ENCODE measurements around the gene ANKRD40.
"Not testable (repeated sequence)": the region's sequence is repeated elsewhere in the genome, so short reads cannot be mapped to it uniquely, and the experiment has no call there.

Gene ANKRD40

GRCh38 chr17:50686494-50687199 lies 21.1 kb downstream of the ANKRD40 start:
- DNase-seq (ENCODE audit: low read depth, low spot score) = no peak

- no peak for DNase-seq (ENCODE audit: low read depth, low spot score)
Observed at GRCh38 chr17:50685691-50686493, 21.8 kb downstream of the ANKRD40 start.

- DNase-seq (ENCODE audit: low read depth, low spot score) = no peak
Observed at GRCh38 chr17:50685334-50685665, 22.4 kb downstream of the ANKRD40 start.

GRCh38 chr17:50684612-50685333 lies 22.9 kb downstream of the ANKRD40 start:
- no peak for DNase-seq (ENCODE audit: low read depth, low spot score)

- DNase-seq (ENCODE audit: low read depth, low spot score) = no peak
Observed at GRCh38 chr17:50684288-50684611, 23.5 kb downstream of the ANKRD40 start.

GRCh38 chr17:50683434-50684287 lies 24.1 kb downstream of the ANKRD40 start:
- DNase-seq (ENCODE audit: low read depth, low spot score) = no peak

GRCh38 chr17:50682938-50683337 lies 24.8 kb downstream of the ANKRD40 start:
- no peak for DNase-seq (ENCODE audit: low read depth, low spot score)

- no peak for DNase-seq (ENCODE audit: low read depth, low spot score)
Observed at GRCh38 chr17:50682441-50682840, 25.3 kb downstream of the ANKRD40 start.

GRCh38 chr17:50681263-50682200 lies 26.2 kb downstream of the ANKRD40 start:
- peak; percentile 61 for DNase-seq (ENCODE audit: low read depth, low spot score)

- DNase-seq (ENCODE audit: low read depth, low spot score) = not testable (repeated sequence)
Observed at GRCh38 chr17:50680543-50681262, 27.0 kb downstream of the ANKRD40 start.

GRCh38 chr17:50680126-50680525 lies 27.6 kb downstream of the ANKRD40 start:
- DNase-seq (ENCODE audit: low read depth, low spot score) = no peak

GRCh38 chr17:50679008-50679544 lies 28.6 kb downstream of the ANKRD40 start:
- no peak for DNase-seq (ENCODE audit: low read depth, low spot score)

- DNase-seq (ENCODE audit: low read depth, low spot score) = no peak
Observed at GRCh38 chr17:50677851-50678375, 29.8 kb downstream of the ANKRD40 start.

- DNase-seq (ENCODE audit: low read depth, low spot score) = no peak
Observed at GRCh38 chr17:50676065-50676975, 31.4 kb downstream of the ANKRD40 start.

GRCh38 chr17:50675627-50676026 lies 32.1 kb downstream of the ANKRD40 start:
- DNase-seq (ENCODE audit: low read depth, low spot score) = no peak

- no peak for DNase-seq (ENCODE audit: low read depth, low spot score)
Observed at GRCh38 chr17:50675190-50675589, 32.5 kb downstream of the ANKRD40 start.

GRCh38 chr17:50672831-50673551 lies 34.7 kb downstream of the ANKRD40 start:
- no peak for DNase-seq (ENCODE audit: low read depth, low spot score)

- no peak for DNase-seq (ENCODE audit: low read depth, low spot score)
Observed at GRCh38 chr17:50672071-50672470, 35.6 kb downstream of the ANKRD40 start.
